GM19238 (cell line): ENCODE results near the gene RNF224.
"Not testable (repeated sequence)": the region's sequence is repeated elsewhere in the genome, so short reads cannot be mapped to it uniquely, and the experiment has no call there.

ENCODE experiments used
- DNase-seq: peaks from one replicate; pipeline ENCODE4 v3.0.0; 2011; ENCODE audit warnings: low spot score; ENCODE audit not compliant: insufficient read length

RNF224 gene

DNA sequence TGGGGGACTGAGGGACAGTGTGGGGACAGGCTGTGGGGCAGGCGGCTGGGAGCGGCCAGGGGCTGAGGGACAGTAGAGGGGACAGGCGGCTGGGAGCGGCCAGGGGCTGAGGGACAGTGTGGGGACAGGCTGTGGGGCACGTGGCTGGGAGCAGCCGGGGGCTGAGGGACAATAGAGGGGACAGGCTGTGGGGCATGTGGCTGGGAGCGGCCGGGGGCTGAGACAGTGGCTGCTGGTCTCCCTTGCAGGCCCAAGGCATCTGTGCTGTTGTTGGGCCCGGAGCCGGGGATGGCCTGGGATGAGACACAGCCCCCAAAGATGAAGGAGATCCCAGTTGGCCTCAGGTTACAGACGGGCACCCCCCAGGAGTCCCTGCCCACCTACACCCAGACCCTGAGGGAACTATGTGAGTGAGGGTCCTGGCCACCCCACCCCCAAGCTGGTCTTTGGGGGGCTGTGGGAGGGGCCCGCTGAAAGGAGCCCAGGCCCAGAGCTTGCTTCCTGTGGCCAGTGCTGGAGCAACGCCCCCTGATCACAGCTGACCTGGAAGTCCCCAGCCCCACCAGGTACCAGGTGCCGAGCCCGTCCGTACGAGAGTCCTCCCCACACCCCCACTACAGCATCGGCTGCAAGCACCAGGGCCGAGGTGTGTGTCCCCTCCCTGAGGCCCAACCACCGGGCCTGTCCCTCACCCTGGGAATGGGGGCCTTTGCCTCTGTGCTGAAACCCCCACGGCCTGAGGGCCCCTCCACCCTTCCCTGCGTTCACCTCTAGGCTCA, 24.4 kb downstream of the RNF224 start:
- DNase-seq: no peak

GRCh38 chr9:137252555-137253506, 25.5 kb downstream of the RNF224 start:
- no peak for DNase-seq

GRCh38 chr9:137253717-137254623, 26.7 kb downstream of the RNF224 start:
- DNase-seq: no peak

DNA sequence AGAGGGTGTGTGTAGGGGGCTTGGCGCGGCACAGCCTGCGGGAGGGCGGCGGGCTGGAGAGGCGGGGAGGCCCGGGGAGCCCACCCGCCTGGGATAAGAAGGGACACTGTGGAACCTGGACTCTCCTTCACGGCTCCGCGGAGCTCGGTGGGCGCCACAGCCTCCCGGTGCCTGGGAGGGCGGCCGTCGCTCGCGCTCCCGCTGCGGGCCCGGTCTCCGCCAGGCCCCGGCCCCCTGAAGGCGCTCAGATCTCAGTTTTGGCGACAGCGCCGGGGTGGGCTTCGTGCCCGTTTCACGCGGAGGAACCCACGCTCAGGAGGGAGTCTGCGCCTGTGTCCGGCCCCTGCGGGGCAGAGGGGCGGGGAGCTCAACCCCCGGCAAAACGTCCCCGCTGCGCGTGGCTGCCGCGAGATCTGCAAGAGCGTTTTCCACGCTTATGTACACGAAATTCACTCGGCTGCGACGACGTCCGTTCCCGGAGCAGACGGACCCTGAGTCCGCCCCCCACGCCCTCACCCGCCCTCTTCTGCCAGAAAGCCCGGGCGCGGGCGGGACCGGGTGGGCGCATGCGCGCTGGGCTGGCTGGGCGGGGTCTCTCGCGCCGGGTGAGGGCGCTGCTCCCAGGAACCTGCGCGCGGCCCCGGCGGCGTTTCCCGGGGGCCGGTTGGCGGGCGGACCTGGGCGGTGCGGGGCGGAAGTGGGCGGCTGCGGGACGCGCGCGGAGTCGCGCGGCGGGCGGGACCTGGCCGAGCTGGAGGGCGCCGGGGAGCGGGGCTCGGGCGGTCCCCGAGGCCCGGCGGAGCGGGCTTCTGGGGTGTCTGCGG, 27.5 kb downstream of the RNF224 start, which contains the start of gene NELFB:
Gene NELFB (plus strand): TSS at position 704 of the 824 bp plus-strand sequence.
- peak; percentile 100 for DNase-seq

GRCh38 chr9:137255448-137256114, 28.3 kb downstream of the RNF224 start:
- no peak for DNase-seq

DNA sequence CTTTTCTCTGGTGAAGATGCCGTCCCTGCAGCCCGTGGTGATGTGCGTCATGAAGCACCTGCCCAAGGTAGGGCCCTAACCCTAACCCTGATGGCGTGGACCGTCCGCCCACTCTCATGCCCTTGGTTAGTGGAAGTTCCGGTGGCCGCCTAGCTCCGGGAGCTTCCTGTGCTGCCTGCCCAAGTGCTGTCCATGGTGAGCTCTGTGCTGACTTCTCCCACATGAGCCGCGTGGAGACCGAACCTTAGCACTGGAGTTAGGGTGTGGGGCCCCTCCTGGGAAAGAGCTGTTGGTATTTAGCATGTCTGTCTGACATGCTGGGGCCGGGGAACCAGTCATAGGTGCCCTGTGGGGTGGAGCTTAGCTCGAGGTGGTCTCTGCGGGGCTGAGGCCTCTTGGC, 29.1 kb downstream of the RNF224 start:
- DNase-seq: no peak

- no peak for DNase-seq
These were observed 29.6 kb downstream of the RNF224 start for GRCh38 chr9:137256856-137257255.

- DNase-seq: not testable (repeated sequence)
These were observed 35.0 kb downstream of the RNF224 start for GRCh38 chr9:137262173-137262908.

DNA sequence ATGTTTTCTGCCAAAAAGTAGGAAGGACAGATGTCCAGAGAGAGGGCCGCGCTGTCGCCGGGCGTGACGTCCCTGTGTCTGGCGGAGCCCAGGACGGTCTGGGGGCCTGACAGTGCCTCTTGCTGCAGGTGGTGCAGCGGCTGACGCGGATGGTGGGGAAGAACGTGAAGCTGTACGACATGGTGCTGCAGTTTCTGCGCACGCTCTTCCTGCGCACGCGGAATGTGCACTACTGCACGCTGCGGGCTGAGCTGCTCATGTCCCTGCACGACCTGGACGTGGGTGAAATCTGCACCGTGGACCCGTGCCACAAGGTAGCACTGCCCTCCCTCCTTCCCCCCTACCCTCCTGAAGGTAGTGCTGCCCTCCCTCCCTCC, 35.6 kb downstream of the RNF224 start:
- no peak for DNase-seq

- DNase-seq: no peak
These were observed 36.2 kb downstream of the RNF224 start for GRCh38 chr9:137263506-137263905.

GRCh38 chr9:137264067-137264466, 36.8 kb downstream of the RNF224 start:
- no peak for DNase-seq

DNA sequence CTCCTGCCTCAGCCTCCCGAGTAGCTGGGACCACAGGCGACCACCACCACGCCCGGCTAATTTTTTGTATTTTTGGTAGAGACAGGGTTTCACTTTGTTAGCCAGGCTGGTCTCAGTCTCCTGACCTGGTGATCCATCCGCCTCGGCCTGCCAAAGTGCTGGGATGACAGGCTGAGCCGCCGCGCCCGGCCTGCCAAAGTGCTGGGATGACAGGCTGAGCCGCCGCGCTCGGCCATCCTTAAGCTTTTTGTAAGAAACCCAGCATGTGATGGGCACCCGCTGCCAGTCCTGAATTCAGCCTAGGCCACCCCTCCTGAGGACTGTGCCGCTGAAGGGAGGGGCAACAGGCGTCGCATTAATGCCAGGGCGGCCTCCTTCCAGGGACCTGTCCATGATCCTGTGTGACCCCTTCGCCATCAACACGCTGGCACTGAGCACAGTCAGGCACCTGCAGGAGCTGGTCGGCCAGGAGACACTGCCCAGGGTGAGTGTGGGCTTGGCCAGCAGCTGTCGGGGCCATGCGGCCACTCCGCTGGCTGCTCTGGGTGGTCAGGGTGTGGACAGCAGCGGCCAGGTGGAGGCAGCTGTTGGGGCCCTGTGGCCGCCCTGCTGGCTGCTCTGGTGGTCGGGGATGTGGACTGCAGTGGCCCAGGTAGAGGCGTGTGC, 38.3 kb downstream of the RNF224 start:
- DNase-seq: no peak

GRCh38 chr9:137266162-137266527, 38.8 kb downstream of the RNF224 start:
- no peak for DNase-seq

- DNase-seq: no peak
These were observed 39.5 kb downstream of the RNF224 start for GRCh38 chr9:137266585-137267453.

DNA sequence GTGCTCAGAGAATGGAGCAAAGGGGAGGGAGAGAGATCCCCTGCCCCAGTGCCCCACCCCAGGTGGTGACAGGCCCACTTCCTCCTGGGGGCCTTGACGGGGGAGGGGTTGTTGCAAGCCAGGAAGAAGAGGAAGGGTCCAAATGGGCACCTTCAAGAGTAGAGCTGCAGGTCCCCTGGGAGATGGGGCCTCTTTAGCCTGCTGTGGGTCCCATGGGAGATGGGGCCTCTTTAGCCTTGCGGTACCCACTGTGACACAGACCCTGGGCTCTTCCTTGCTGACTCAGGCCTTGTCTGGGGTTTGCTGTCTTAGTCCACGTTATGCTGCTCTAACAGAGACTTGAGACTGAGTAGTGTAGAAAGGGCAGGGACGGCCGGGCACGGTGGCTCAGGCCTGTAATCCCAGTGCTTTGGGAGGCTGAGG, 40.6 kb downstream of the RNF224 start:
- no peak for DNase-seq

GRCh38 chr9:137268538-137269201, 41.4 kb downstream of the RNF224 start:
- DNase-seq: no peak

DNA sequence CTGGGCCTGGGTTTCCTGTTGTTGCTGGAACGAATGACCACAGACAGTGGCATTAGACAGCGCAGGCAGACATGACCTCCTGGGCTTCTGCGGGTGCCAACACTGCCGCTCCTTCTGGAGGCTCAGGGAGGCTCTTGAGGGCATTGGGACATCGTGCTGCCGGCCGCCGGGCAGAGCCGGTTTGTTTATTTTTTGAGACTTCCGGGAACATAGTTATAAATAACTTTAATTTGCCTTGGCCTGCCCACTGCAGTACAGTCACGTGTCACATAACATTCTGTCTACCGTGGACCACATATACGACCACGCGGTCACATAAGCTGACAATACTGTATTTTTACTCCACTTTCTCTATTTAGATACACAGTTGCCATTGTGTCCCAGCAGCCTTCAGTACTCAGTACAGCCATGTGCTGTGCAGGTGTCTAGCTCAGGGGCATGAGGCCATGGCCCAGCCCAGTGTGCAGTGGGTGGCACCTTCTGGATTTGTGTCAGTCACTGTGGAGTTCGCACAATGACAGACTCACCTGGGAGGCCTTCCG, 42.0 kb downstream of the RNF224 start:
- DNase-seq: no peak
